ENCODE data around the gene PWWP2A. TPM values are rescaled to one million over a fixed set of nuclear protein-coding genes. Genes with fewer than 3 reads are reported as not detected.

The PWWP2A gene
- total RNA-seq, 1 experiment from 2014 or later = 15.3 TPM

GRCh38 chr5:160134332-160134731 lies 15.1 kb upstream of the PWWP2A start:
- Histone ChIP-seq H3K9me2 (replicated peaks; ENCODE audit: low read length) (no peaks in the 10 kb centered on the region), H3K9ac (ENCODE audit: low read length) (no peak overlapping the region), H3K4me2 (ENCODE audit: low read length) (no peak overlapping the region), H3K9me3 (ENCODE audit: low read length) (no peaks in the 10 kb centered on the region), H4K20me1 (ENCODE audit: low read length) (no peaks in the 10 kb centered on the region), H3F3A (ENCODE audit: low read length, unreplicated experiment) (no peaks in the 10 kb centered on the region), H3K4me3 (ENCODE audit: low read length) (no peak overlapping the region), H3K36me3 (ENCODE audit: low read depth, low read length) (no peaks in the 10 kb centered on the region), H2AFZ (ENCODE audit: low read length) (no peak overlapping the region), H3K79me2 (ENCODE audit: low read length) (no peaks in the 10 kb centered on the region), H3K27me3 (ENCODE audit: low read length) (no peaks in the 10 kb centered on the region), H3K27ac (ENCODE audit: low read length) (no peak overlapping the region), H3K4me1 (ENCODE audit: insufficient read depth, low read length) (no peaks in the 10 kb centered on the region)
- DNase-seq (no peak), ATAC-seq (no peak)
- no TSS peak for BruUV-seq (replicated peaks)
- intact Hi-C loops (cut with micrococcal nuclease) = no loop called here
- ChIA-PET CTCF (interaction anchor here (0.7 kb wide), 1 partner anchor 256 kb away, joined by 3 read pairs; no protein-coding TSS in a partner anchor), POLR2A (ENCODE audit: unreplicated experiment) (no interaction called here)
- TF ChIP-seq, protein P1, sequence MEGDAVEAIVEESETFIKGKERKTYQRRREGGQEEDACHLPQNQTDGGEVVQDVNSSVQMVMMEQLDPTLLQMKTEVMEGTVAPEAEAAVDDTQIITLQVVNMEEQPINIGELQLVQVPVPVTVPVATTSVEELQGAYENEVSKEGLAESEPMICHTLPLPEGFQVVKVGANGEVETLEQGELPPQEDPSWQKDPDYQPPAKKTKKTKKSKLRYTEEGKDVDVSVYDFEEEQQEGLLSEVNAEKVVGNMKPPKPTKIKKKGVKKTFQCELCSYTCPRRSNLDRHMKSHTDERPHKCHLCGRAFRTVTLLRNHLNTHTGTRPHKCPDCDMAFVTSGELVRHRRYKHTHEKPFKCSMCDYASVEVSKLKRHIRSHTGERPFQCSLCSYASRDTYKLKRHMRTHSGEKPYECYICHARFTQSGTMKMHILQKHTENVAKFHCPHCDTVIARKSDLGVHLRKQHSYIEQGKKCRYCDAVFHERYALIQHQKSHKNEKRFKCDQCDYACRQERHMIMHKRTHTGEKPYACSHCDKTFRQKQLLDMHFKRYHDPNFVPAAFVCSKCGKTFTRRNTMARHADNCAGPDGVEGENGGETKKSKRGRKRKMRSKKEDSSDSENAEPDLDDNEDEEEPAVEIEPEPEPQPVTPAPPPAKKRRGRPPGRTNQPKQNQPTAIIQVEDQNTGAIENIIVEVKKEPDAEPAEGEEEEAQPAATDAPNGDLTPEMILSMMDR (conservative IDR thresholded peaks at IDR 0.05; ENCODE audit: low read depth, low read length) = no peak

- TF ChIP-seq EZH2phosphoT487 (IDR thresholded peaks at IDR 0.05; ENCODE audit: borderline replicate concordance, low read length) (no peak), EZH2 (IDR thresholded peaks at IDR 0.05; ENCODE audit: low read length, unreplicated experiment) (no peak)
- TF ChIP-seq, protein P1 (conservative IDR thresholded peaks at IDR 0.05; ENCODE audit: low read depth, low read length) = no peak
- no peaks in the 10 kb centered on the region for H3K9me2 ChIP-seq (replicated peaks; ENCODE audit: low read length)
- no peak for DNase-seq
- CTCF ChIA-PET = interaction anchor here (0.7 kb wide), 1 partner anchor 256 kb away, joined by 3 read pairs; no protein-coding TSS in a partner anchor
- no peak overlapping the region for H2AFZ ChIP-seq (ENCODE audit: low read length)
- H3K79me2 ChIP-seq (ENCODE audit: low read length) = no peaks in the 10 kb centered on the region
- no peak overlapping the region for H3K27ac ChIP-seq (ENCODE audit: low read length)
- no peaks in the 10 kb centered on the region for H4K20me1 ChIP-seq (ENCODE audit: low read length)
- no peaks in the 10 kb centered on the region for H3K9me3 ChIP-seq (ENCODE audit: low read length)
- intact Hi-C loops (cut with micrococcal nuclease) = no loop called here
- no TSS peak for BruUV-seq (replicated peaks)
- no peak overlapping the region for H3K4me3 ChIP-seq (ENCODE audit: low read length)
- POLR2A ChIA-PET (ENCODE audit: unreplicated experiment) = no interaction called here
- no peaks in the 10 kb centered on the region for H3K27me3 ChIP-seq (ENCODE audit: low read length)
- ATAC-seq = no peak
- no peaks in the 10 kb centered on the region for H3F3A ChIP-seq (ENCODE audit: low read length, unreplicated experiment)
- H3K9ac ChIP-seq (ENCODE audit: low read length) = no peak overlapping the region
- no peaks in the 10 kb centered on the region for H3K4me1 ChIP-seq (ENCODE audit: insufficient read depth, low read length)
- no peaks in the 10 kb centered on the region for H3K36me3 ChIP-seq (ENCODE audit: low read depth, low read length)
- H3K4me2 ChIP-seq (ENCODE audit: low read length) = no peak overlapping the region
Measured at GRCh38 chr5:160133918-160134304, 14.7 kb upstream of the PWWP2A start.

DNA sequence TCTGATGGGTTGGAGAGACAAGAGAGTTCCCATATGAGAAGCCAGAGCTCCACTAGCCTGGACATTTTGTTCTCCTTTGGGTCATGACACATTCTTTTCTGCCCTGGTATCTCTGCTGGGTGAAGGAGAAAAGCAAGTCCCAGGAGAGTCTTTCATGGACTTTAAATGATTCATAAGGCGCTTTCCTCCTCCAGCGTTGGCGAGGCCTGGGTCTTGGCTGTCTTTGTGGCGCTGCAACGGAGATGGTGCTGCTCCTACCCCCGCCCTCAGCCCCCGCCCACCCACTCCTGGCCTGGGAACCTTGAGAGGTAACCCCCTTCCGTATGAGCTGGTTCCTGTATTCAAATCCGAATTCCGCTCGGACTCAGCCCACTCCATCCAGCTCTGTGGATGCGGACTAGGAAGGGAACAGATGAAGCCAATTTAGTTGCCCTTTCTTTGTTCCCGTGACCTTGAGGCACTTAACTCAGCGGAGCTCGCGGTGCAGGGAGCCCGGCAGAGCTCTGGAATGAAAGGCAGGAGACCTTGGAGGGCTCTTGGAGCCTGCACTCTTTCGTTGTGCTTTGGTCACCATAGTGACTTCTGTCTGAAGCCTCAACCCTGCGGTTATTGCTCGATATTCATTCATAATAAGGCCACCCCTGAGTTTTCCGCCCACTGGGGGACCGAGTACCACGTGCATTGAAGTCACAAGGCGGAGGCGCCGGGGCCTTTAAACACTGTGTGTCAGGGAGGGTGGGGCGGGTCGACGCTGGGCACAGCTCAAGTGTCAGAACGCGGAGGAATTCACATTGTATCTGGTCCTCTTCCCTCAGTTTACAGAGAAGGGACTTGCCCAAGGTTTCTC lies 14.0 kb upstream of the PWWP2A start:
- TF ChIP-seq EZH2phosphoT487 (IDR thresholded peaks at IDR 0.05; ENCODE audit: borderline replicate concordance, low read length) (no peak), EZH2 (IDR thresholded peaks at IDR 0.05; ENCODE audit: low read length, unreplicated experiment) (no peak)
- TF ChIP-seq, protein P1 (conservative IDR thresholded peaks at IDR 0.05; ENCODE audit: low read depth, low read length) = no peak
- Histone ChIP-seq H3K27ac (ENCODE audit: low read length) (no peak overlapping the region), H3K27me3 (ENCODE audit: low read length) (no peaks in the 10 kb centered on the region), H3K9me2 (replicated peaks; ENCODE audit: low read length) (no peaks in the 10 kb centered on the region), H3K9me3 (ENCODE audit: low read length) (no peaks in the 10 kb centered on the region), H2AFZ (ENCODE audit: low read length) (no peak overlapping the region), H3K4me2 (ENCODE audit: low read length) (no peak overlapping the region), H4K20me1 (ENCODE audit: low read length) (no peaks in the 10 kb centered on the region), H3K4me1 (ENCODE audit: insufficient read depth, low read length) (no peaks in the 10 kb centered on the region), H3K9ac (ENCODE audit: low read length) (no peak overlapping the region), H3K36me3 (ENCODE audit: low read depth, low read length) (no peaks in the 10 kb centered on the region), H3F3A (ENCODE audit: low read length, unreplicated experiment) (no peaks in the 10 kb centered on the region), H3K79me2 (ENCODE audit: low read length) (no peaks in the 10 kb centered on the region), H3K4me3 (ENCODE audit: low read length) (no peak overlapping the region)
- intact Hi-C loops (cut with micrococcal nuclease) = no loop called here
- ChIA-PET CTCF (no interaction called here), POLR2A (ENCODE audit: unreplicated experiment) (no interaction called here)
- no peak for ATAC-seq
- no peak for DNase-seq
- BruUV-seq (replicated peaks) = no TSS peak

All from PC-3 (cell line).